ENCODE results near the gene HOMER2.

- TF ChIP-seq YY1 (IDR thresholded peaks at IDR 0.05) (no peak), MAX (IDR thresholded peaks at IDR 0.05) (no peak), RXRA (IDR thresholded peaks at IDR 0.05) (no peak), CTCF (IDR thresholded peaks at IDR 0.05; ENCODE audit: low read depth, low read length, missing input control) (no peak), FOXA1 (IDR thresholded peaks at IDR 0.05) (no peak), ZBTB33 (IDR thresholded peaks at IDR 0.05) (no peak), RAD21 (IDR thresholded peaks at IDR 0.05) (no peak), REST (IDR thresholded peaks at IDR 0.05) (no peak), ATF3 (IDR thresholded peaks at IDR 0.05) (no peak), SP1 (IDR thresholded peaks at IDR 0.05) (no peak), TAF1 (conservative IDR thresholded peaks at IDR 0.05) (no peak), GABPA (IDR thresholded peaks at IDR 0.05 in 1 of 2, conservative IDR thresholded peaks at IDR 0.05 in 1 of 2) (no peak), FOXA2 (IDR thresholded peaks at IDR 0.05) (no peak), JUND (IDR thresholded peaks at IDR 0.05) (no peak)
These were observed 78.3 kb downstream of the HOMER2 start for GRCh38 chr15:82874267-82874666.
